Loucy (cell line): Measurements from ENCODE around the gene ARIH2.
A peak's percentile ranks its signal among the peaks of the same experiment; 100 is the strongest.
"Not testable (repeated sequence)": the region's sequence is repeated elsewhere in the genome, so short reads cannot be mapped to it uniquely, and the experiment has no call there.

ENCODE experiments used
- H2AFZ ChIP-seq: fragments of 200-600 bp; sonication (generic); 2 replicates; pipeline ENCODE4 v1.6.0; 2016; ENCODE audit warnings: antibody characterized with exemption, mild to moderate bottlenecking, low read length, moderate library complexity
- H3F3A ChIP-seq: fragments of 200-600 bp; 2 replicates; pipeline ENCODE4 v1.6.0; 2016; ENCODE audit warnings: antibody characterized with exemption, low read depth, mild to moderate bottlenecking
- H3K27me3 ChIP-seq: fragments of 200-600 bp; sonication (generic); 2 replicates; pipeline ENCODE4 v1.6.1; 2014; ENCODE audit warnings: low read length, mild to moderate bottlenecking; ENCODE audit not compliant: insufficient read depth, poor library complexity, severe bottlenecking
- H3K36me3 ChIP-seq: fragments of 200-600 bp; sonication (generic); 2 replicates; pipeline ENCODE4 v1.6.1; 2016; ENCODE audit warnings: low read length; ENCODE audit not compliant: insufficient read depth
- H3K4me1 ChIP-seq: fragments of 200-600 bp; sonication (generic); 2 replicates; pipeline ENCODE4 v1.5.1; 2014; ENCODE audit warnings: low read length, mild to moderate bottlenecking; ENCODE audit not compliant: insufficient read depth, poor library complexity, severe bottlenecking
- H3K4me2 ChIP-seq: fragments of 200-600 bp; sonication (generic); 2 replicates; pipeline ENCODE4 v1.6.0; 2014; ENCODE audit warnings: antibody characterized with exemption, low read length, low read depth, mild to moderate bottlenecking; ENCODE audit not compliant: poor library complexity, severe bottlenecking
- H3K4me3 ChIP-seq: fragments of 200-600 bp; sonication (generic); 2 replicates; pipeline ENCODE4 v1.5.1; 2014; ENCODE audit warnings: low read length, mild to moderate bottlenecking, mixed read lengths; ENCODE audit not compliant: poor library complexity, severe bottlenecking
- H3K79me2 ChIP-seq: fragments of 200-600 bp; sonication (generic); 2 replicates; pipeline ENCODE4 v1.6.1; 2014; ENCODE audit warnings: low read length; ENCODE audit not compliant: insufficient read depth
- H3K9ac ChIP-seq: fragments of 200-600 bp; sonication (generic); 2 replicates; pipeline ENCODE4 v1.6.0; 2014; ENCODE audit warnings: mild to moderate bottlenecking, low read depth, low read length, moderate library complexity; ENCODE audit not compliant: poor library complexity, severe bottlenecking
- H3K9me2 ChIP-seq: fragments of 200-600 bp; sonication (generic); replicated peaks from 2 replicates; pipeline ENCODE4 v1.6.1; 2016; ENCODE audit warnings: low read depth, low read length, mixed read lengths
- H3K9me3 ChIP-seq: fragments of 200-600 bp; sonication (generic); 2 replicates; pipeline ENCODE4 v1.6.1; 2014; ENCODE audit warnings: mild to moderate bottlenecking, antibody characterized with exemption, low read length, low read depth; ENCODE audit not compliant: insufficient read depth
- H4K20me1 ChIP-seq: fragments of 200-600 bp; sonication (generic); 2 replicates; pipeline ENCODE4 v1.6.0; 2014; ENCODE audit warnings: antibody characterized with exemption, low read length, mild to moderate bottlenecking; ENCODE audit not compliant: insufficient read depth, poor library complexity, severe bottlenecking
- EZH2phosphoT487 ChIP-seq: fragments of 200-600 bp; IDR thresholded peaks from 2 replicates; pipeline ENCODE4 v1.6.1; 2018; ENCODE audit warnings: antibody characterized with exemption, mild to moderate bottlenecking, moderate library complexity, borderline replicate concordance
- TF ChIP-seq, protein P1 (sequence below): fragments of 200-600 bp; sonication (generic); conservative IDR thresholded peaks from 2 replicates; pipeline ENCODE4 v1.5.1; 2014; ENCODE audit warnings: mild to moderate bottlenecking, antibody characterized with exemption, low read length

The ARIH2 gene

DNA sequence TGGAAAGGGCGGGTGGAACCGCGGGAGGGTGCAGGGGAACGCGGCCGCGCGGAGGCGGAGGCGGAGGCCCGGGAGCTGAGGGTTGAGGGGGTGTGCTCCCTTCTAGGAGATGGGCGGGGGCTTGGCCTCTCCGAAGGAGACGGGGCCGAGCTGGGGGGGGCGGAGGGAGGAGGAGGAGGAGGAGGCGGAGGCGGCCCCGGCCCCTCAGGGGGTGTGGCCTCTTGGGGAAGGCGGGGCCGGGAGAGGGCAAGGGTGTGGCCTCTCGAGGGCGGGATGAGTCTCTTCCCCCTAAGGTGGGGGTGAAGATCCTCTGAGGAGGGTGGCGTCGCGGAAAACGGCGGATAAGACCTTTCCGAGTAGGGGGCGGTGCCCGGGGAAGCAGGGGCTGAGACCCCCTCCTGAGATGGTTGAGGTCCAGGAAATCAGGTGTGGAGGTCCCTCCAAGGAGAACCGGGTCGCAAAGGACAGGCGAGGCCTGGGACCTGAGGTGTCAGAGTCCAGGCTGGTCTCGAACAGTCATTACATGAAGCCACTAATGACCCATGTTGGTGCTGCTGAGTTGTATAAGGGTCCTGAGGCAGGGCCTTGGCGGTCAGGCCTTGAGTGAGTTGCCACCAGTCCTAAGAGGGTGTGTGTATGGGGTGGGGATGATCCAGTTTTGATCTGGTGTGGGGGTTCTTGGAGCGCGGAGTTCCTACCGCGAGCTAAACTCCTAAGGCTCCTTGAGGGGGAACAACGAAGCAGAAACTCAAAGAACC is 89.3 kb downstream of the ARIH2 start:
- peak overlapping the region; percentile 100 for H3K9ac ChIP-seq
- TF ChIP-seq, protein P1, sequence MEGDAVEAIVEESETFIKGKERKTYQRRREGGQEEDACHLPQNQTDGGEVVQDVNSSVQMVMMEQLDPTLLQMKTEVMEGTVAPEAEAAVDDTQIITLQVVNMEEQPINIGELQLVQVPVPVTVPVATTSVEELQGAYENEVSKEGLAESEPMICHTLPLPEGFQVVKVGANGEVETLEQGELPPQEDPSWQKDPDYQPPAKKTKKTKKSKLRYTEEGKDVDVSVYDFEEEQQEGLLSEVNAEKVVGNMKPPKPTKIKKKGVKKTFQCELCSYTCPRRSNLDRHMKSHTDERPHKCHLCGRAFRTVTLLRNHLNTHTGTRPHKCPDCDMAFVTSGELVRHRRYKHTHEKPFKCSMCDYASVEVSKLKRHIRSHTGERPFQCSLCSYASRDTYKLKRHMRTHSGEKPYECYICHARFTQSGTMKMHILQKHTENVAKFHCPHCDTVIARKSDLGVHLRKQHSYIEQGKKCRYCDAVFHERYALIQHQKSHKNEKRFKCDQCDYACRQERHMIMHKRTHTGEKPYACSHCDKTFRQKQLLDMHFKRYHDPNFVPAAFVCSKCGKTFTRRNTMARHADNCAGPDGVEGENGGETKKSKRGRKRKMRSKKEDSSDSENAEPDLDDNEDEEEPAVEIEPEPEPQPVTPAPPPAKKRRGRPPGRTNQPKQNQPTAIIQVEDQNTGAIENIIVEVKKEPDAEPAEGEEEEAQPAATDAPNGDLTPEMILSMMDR, result no peak
- no peak for TF ChIP-seq EZH2phosphoT487
- H3K4me2 ChIP-seq, result peak overlapping the region; percentile 99
- peaks cover 64% of the 10 kb centered on the region for H3K79me2 ChIP-seq
- peaks cover 16% of the 10 kb centered on the region; the same call in 1 of the 2 replicates for H3K36me3 ChIP-seq
- no peaks in the 10 kb centered on the region for H3F3A ChIP-seq
- no peaks in the 10 kb centered on the region for H3K9me3 ChIP-seq
- H4K20me1 ChIP-seq, result peaks cover 40% of the 10 kb centered on the region
- H3K9me2 ChIP-seq, result no peaks in the 10 kb centered on the region
- H3K4me3 ChIP-seq, result peak overlapping the region; percentile 86
- no peaks in the 10 kb centered on the region for H3K27me3 ChIP-seq
- H3K4me1 ChIP-seq, result peaks cover 14% of the 10 kb centered on the region
- peak overlapping the region; percentile 80 for H2AFZ ChIP-seq

DNA sequence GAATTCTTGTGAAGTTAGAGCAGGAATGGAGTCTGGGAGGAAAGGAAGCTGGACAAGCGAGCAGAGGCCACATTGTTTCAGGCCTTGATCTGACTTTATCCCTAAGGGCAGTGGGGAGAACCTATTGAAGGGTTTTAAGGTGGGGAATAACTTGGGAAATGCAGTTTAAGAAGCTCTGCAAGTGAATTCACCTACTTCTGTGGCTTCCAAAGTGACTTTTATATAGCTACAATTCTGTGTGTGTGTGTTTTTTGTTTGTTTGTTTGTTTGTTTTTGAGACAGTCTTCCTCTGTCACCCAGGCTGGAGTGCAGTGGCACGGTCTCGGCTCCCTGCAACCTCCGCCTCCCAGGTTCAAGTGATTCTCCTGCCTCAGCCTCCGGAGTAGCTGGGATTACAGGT is 90.0 kb downstream of the ARIH2 start:
- peaks cover 71% of the 10 kb centered on the region for H3K79me2 ChIP-seq

DNA sequence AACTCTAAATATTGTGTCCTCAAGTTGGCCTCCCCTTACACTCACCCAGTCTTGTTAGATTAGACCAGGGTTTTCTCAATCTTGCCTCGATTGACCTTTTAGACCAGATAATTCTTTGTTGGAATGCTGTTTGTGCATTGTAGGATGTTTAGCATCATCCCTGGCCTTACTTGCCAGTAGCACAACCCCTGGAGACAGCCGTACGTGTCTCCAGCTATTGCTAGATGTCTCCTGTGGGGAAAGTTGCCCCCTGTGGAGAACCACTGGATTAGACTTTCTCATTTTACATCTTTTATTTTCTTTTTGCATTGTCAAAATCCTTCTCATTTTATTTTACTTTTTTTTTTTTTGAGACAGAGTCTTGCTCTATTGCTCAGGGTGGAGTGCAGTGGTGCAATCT is 90.8 kb downstream of the ARIH2 start:
- peaks cover 29% of the 10 kb centered on the region; the same call in 1 of the 2 replicates for H3K36me3 ChIP-seq
- no peak overlapping the region for H2AFZ ChIP-seq
- H3F3A ChIP-seq, result no peaks in the 10 kb centered on the region
- no peak overlapping the region for H3K9ac ChIP-seq
- H3K9me3 ChIP-seq, result no peaks in the 10 kb centered on the region
- no peak for TF ChIP-seq EZH2phosphoT487
- TF ChIP-seq, protein P1, result no peak
- peaks cover 77% of the 10 kb centered on the region for H3K79me2 ChIP-seq
- H4K20me1 ChIP-seq, result peaks cover 53% of the 10 kb centered on the region
- H3K4me1 ChIP-seq, result peaks cover 14% of the 10 kb centered on the region
- no peaks in the 10 kb centered on the region for H3K27me3 ChIP-seq
- H3K9me2 ChIP-seq, result no peaks in the 10 kb centered on the region
- H3K4me2 ChIP-seq, result peak overlapping the region; percentile 22
- H3K4me3 ChIP-seq, result no peak overlapping the region

More for the DNA sequence above, 90.0 kb downstream of the ARIH2 start:
- H3K4me1 ChIP-seq, result peaks cover 14% of the 10 kb centered on the region
- H3K27me3 ChIP-seq, H2AFZ ChIP-seq, H3F3A ChIP-seq, H3K9me2 ChIP-seq, H3K9me3 ChIP-seq: not testable (repeated sequence)
- H4K20me1 ChIP-seq, result peaks cover 46% of the 10 kb centered on the region
- H3K36me3 ChIP-seq, result peaks cover 21% of the 10 kb centered on the region; the same call in 1 of the 2 replicates
- peak overlapping the region; percentile 86 for H3K4me3 ChIP-seq
- peak overlapping the region; percentile 99 for H3K4me2 ChIP-seq
- H3K9ac ChIP-seq, result peak overlapping the region; percentile 100
